Measurements from ENCODE around the gene MAN2B2.

- TF ChIP-seq CTCF (IDR thresholded peaks at IDR 0.05; ENCODE audit: low read depth, low read length) (no peak), EZH2phosphoT487 (IDR thresholded peaks at IDR 0.05; ENCODE audit: low read depth) (no peak)
These were observed 36.0 kb downstream of the MAN2B2 start for GRCh38 chr4:6610856-6611430.
